Spleen (tissue), 11 donors: ENCODE data around the gene P2RY14. TPM values are rescaled to one million over a fixed set of nuclear protein-coding genes. Genes with fewer than 3 reads are reported as not detected.
A peak's percentile ranks its signal among the peaks of the same experiment; 100 is the strongest.

Experiments
- DNase-seq: peaks from one replicate; pipeline ENCODE4 v3.0.0-alpha.2; 2020
- H3K27ac ChIP-seq, 8 donors: fragments of 200-600 bp; sonication (generic) in 7 of 8; 1 replicate in 4 of 8; 2 replicates in 4 of 8; pipeline versions ENCODE4 v1.5.0 to v1.8.0; 2016 to 2021; ENCODE audit warnings: inconsistent platforms in 4 of 8, mild to moderate bottlenecking in 4 of 8, moderate library complexity in 1 of 8
- H3K27me3 ChIP-seq, 7 donors: fragments of 200-600 bp; sonication (generic) in 6 of 7; replicated peaks in 1 of 7; 1 replicate in 4 of 7; 2 replicates in 3 of 7; pipeline versions ENCODE4 v1.5.0 to v1.8.0; 2016 to 2021; ENCODE audit warnings: inconsistent platforms in 3 of 7, mild to moderate bottlenecking in 1 of 7
- H3K36me3 ChIP-seq, 6 donors: fragments of 200-600 bp; sonication (generic) in 5 of 6; 1 replicate in 4 of 6; 2 replicates in 2 of 6; pipeline versions ENCODE4 v1.5.0 to v1.8.0; 2016 to 2021; ENCODE audit warnings: inconsistent platforms in 2 of 6
- H3K4me1 ChIP-seq, 6 donors: fragments of 200-600 bp; sonication (generic) in 5 of 6; 1 replicate in 3 of 6; 2 replicates in 3 of 6; pipeline versions ENCODE4 v1.5.0 to v1.8.0; 2016 to 2021; ENCODE audit warnings: inconsistent platforms in 3 of 6
- H3K4me3 ChIP-seq, 8 donors: fragments of 200-600 bp; sonication (generic) in 7 of 8; 1 replicate in 4 of 8; 2 replicates in 4 of 8; pipeline versions ENCODE4 v1.5.0 to v1.8.0; 2016 to 2021; ENCODE audit warnings: inconsistent platforms in 4 of 8, mild to moderate bottlenecking in 4 of 8, moderate library complexity in 2 of 8
- H3K9me3 ChIP-seq, 8 donors: fragments of 200-600 bp; sonication (generic) in 7 of 8; 1 replicate in 4 of 8; 2 replicates in 4 of 8; pipeline versions ENCODE4 v1.5.0 to v1.8.0; 2016 to 2021; ENCODE audit warnings: inconsistent platforms in 4 of 8
- POLR2A ChIP-seq, 3 donors: fragments of 450-650 bp; IDR thresholded peaks; one replicate each; pipeline ENCODE4 v1.5.1; 2017; ENCODE audit warnings: antibody characterized with exemption in 3 of 3, mild to moderate bottlenecking in 1 of 3
- POLR2AphosphoS5 ChIP-seq, 3 donors: sonication (generic); formaldehyde crosslinking; IDR thresholded peaks; one replicate each; pipeline ENCODE4 v1.5.1; 2017; ENCODE audit warnings: antibody characterized with exemption in 3 of 3
- WGBS, 5 donors: extraction: QIAGEN DNeasy Blood & Tissue Kit in 3 of 5; methylation state at CpG; one replicate each; pipeline versions ENCODE4 v1.1.5 to v1.1.7; 2013 to 2018; 5-methylcytosine and 5-hydroxymethylcytosine counted together
- intact Hi-C: fragments of 100-400 bp; cut with DNase I; formaldehyde crosslinking; loops from one replicate; pipeline ENCODE4 v1.15.0; 2023; ENCODE audit warnings: low total_unique reads
- polyA plus RNA-seq, 3 donors: library from polyadenylated mRNA; stranded (reverse); fragments of 200-250 nt; gene quantifications; one replicate each; pipeline ENCODE4 v1.2.1, GENCODE V29; 2013
- total RNA-seq, 7 donors: library from RNA; depleted of rRNA in 3 of 7; stranded (reverse); fragments of >200 nt in 3 of 7; fragmentation: NEBNext Ultra II Directional in 4 of 7; extraction: Animal tissue kit (Norgen Biotek cat#: 25700) in 4 of 7; gene quantifications; one replicate each; pipeline versions ENCODE4 v1.1.0 to v1.2.1, GENCODE V29; 2016 to 2021
- TF ChIP-seq, protein P1 (sequence below), 11 experiments: fragments of 200-600 bp in 7 of 11; fragments of 450-650 bp in 4 of 11; sonication (generic) in 4 of 11; IDR thresholded peaks in 8 of 11; conservative IDR thresholded peaks in 3 of 11; 1 replicate in 7 of 11; 2 replicates in 4 of 11; pipeline versions ENCODE4 v1.4.0 to v1.8.0; 2016 to 2021; ENCODE audit warnings: antibody characterized with exemption in 11 of 11, inconsistent platforms in 4 of 11, mild to moderate bottlenecking in 1 of 11
- donor health status: healthy with polysubstance abuse.
- donor health status: DM: no; HTN: no; CAD: no; lungs with moderate emphysema.
- donor health status: DM: no; HTN: no; CAD: no.
- donor health status: Bipolar disorder and iron deficiency.
- donor health status: healthy.
- donor health status: DM: no; HTN: no; CAD: no.
- donor health status: DM: yes; HTN: yes; CAD: no.

Gene P2RY14
- total and polyA plus RNA-seq, 10 donors: 0.32 to 5.2 (median 1.9) TPM

DNA sequence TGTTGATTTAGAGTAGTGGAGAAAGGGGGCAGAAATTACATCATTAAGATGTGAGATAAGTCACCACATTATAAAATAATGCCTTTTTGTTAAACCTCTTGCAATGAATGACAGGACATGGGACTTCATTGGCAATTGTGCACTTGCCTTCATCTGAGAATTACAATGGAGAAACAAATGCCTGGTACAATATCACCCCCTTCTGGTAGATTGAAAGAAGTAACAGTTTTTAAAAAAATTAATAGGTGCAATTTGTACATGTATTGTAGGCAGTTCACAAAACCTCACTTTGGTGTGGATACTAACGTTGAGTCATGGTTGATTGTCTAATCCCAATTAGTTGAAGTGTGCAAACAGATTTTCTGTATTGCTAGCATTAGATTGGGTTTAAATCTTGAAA lies 4.6 kb upstream of the P2RY14 start:
- DNase-seq: no peak
- Histone ChIP-seq H3K27ac (no peak overlapping the region), H3K4me3 (no peak overlapping the region), H3K36me3 (no peaks in the 10 kb centered on the region), H3K4me1 (peaks cover 8 to 45% (median 23%) of the 10 kb centered on the region in 6 donors), H3K27me3 (no peaks in the 10 kb centered on the region), H3K9me3 (no peaks in the 10 kb centered on the region)
- TF ChIP-seq, protein P1, sequence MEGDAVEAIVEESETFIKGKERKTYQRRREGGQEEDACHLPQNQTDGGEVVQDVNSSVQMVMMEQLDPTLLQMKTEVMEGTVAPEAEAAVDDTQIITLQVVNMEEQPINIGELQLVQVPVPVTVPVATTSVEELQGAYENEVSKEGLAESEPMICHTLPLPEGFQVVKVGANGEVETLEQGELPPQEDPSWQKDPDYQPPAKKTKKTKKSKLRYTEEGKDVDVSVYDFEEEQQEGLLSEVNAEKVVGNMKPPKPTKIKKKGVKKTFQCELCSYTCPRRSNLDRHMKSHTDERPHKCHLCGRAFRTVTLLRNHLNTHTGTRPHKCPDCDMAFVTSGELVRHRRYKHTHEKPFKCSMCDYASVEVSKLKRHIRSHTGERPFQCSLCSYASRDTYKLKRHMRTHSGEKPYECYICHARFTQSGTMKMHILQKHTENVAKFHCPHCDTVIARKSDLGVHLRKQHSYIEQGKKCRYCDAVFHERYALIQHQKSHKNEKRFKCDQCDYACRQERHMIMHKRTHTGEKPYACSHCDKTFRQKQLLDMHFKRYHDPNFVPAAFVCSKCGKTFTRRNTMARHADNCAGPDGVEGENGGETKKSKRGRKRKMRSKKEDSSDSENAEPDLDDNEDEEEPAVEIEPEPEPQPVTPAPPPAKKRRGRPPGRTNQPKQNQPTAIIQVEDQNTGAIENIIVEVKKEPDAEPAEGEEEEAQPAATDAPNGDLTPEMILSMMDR (IDR thresholded peaks at IDR 0.05 in 8 of 11, conservative IDR thresholded peaks at IDR 0.05 in 3 of 11): peak; percentile 32 to 74 (median 57)
- no peak for TF ChIP-seq POLR2A (IDR thresholded peaks at IDR 0.05)
- intact Hi-C loops: loop anchor here (2.0 to 5.0 kb wide), 2 partner anchors 56 to 114 kb away; no protein-coding TSS in a partner anchor
- 0 to 5% (median 2%) methylated on average over 1 of the region's 1 CpG for WGBS, 5 donors

DNA sequence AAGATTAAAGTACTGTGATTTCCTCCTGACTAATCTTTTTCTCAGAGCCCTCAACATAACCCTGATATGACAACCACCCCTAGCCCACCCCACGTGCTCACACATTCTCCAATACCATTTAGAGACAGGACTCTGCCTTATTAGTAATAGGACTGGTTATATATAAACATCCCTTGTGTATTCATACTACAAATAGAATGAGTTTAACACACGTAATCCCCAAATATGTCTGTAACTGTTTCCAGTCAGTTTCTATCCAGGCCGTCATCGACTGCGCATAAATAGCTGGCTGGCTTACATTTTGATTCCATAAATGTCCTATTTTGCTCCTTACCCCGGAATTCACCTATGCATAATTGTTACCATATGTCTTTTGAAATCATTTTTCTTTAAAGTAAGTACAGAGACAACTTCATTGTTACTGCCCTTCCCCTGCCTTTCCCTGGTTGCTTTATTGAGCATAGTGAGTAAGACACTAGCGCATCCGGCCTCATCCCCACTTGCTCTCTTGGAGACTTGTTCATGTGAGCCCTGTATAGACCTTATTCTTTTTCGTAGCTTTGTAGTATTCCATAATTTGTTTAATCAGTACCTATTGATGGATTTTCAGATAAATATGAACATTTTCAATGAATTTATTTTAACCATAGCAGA lies 3.5 kb upstream of the P2RY14 start:
- intact Hi-C loops: loop anchor here (2.0 to 5.0 kb wide), 2 partner anchors 54 to 113 kb away; no protein-coding TSS in a partner anchor
- Histone ChIP-seq H3K4me3 (no peak overlapping the region), H3K9me3 (no peaks in the 10 kb centered on the region), H3K4me1 (peaks cover 9 to 56% (median 29%) of the 10 kb centered on the region in 6 donors), H3K36me3 (no peaks in the 10 kb centered on the region), H3K27ac (no peak overlapping the region), H3K27me3 (no peaks in the 10 kb centered on the region)
- 84 to 95% (median 92%) methylated on average over 9 of the region's 9 CpGs for WGBS, 5 donors
- TF ChIP-seq, protein P1 (IDR thresholded peaks at IDR 0.05 in 8 of 11, conservative IDR thresholded peaks at IDR 0.05 in 3 of 11): no peak
- TF ChIP-seq POLR2AphosphoS5 (IDR thresholded peaks at IDR 0.05) (no peak), POLR2A (IDR thresholded peaks at IDR 0.05) (no peak)
- DNase-seq: no peak

GRCh38 chr3:151276687-151277042 lies 1.7 kb downstream of the P2RY14 start:
- DNase-seq: peak; percentile 76
- 32 to 50% (median 40%) methylated on average over 6 of the region's 6 CpGs for WGBS, 5 donors
- intact Hi-C loops: no loop called here

More at GRCh38 chr3:151276687-151277042, 1.7 kb downstream of the P2RY14 start:
- Histone ChIP-seq H3K4me3 (peak overlapping the region in 1 of 8 donors; percentile 55), H3K36me3 (no peaks in the 10 kb centered on the region), H3K27ac (peak overlapping the region in 7 of 8 donors; percentile 11 to 78 (median 51)), H3K27me3 (no peaks in the 10 kb centered on the region), H3K9me3 (no peaks in the 10 kb centered on the region), H3K4me1 (peaks cover 9 to 77% (median 32%) of the 10 kb centered on the region in 6 donors)
- peak in 2 of 3 donors; percentile 20 to 57 for TF ChIP-seq POLR2AphosphoS5 (IDR thresholded peaks at IDR 0.05)
- TF ChIP-seq, protein P1 (IDR thresholded peaks at IDR 0.05 in 8 of 11, conservative IDR thresholded peaks at IDR 0.05 in 3 of 11): no peak
